ENCODE data around the gene ARID1B.

Gene ARID1B

GRCh38 chr6:157150076-157150475 is 372.9 kb downstream of the ARID1B start:
- no peak overlapping the region for H3K4me3 ChIP-seq (ENCODE audit: low read length)
- no peak overlapping the region for H2AFZ ChIP-seq (ENCODE audit: low read depth, low read length)
- peaks cover 29% of the 10 kb centered on the region for H3K36me3 ChIP-seq (ENCODE audit: insufficient read depth, low read length)
- no peaks in the 10 kb centered on the region for H3K27me3 ChIP-seq (ENCODE audit: insufficient read depth, low read length)
- peaks cover 12% of the 10 kb centered on the region for H3K4me1 ChIP-seq (ENCODE audit: insufficient read depth, low read length)
- H3K9me3 ChIP-seq (ENCODE audit: low read length), result no peaks in the 10 kb centered on the region

DNA sequence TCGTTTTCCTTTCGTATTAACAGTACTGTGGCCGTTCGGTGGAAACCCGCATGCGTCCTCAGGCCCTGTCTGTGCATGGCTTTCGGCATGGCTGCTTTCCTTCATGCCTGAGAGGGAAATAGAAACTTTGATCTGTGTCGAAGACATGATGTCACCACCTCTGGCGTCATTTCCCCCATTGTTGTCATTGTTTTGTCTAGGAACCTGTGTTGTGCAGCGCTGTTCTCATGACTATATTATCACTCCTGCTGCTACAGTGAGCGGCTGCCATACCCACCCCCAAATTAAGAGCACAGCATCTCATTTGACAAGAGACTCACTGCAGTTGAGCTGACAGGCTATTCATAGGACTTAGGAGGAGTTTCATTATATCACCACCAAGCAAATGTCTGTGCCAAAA is 373.9 kb downstream of the ARID1B start:
- Histone ChIP-seq H2AFZ (ENCODE audit: low read depth, low read length) (no peak overlapping the region), H3K36me3 (ENCODE audit: insufficient read depth, low read length) (peaks cover 31% of the 10 kb centered on the region), H3K9me3 (ENCODE audit: low read length) (no peaks in the 10 kb centered on the region), H3K4me3 (ENCODE audit: low read length) (no peak overlapping the region), H3K4me1 (ENCODE audit: insufficient read depth, low read length) (peaks cover 12% of the 10 kb centered on the region), H3K27me3 (ENCODE audit: insufficient read depth, low read length) (no peaks in the 10 kb centered on the region)

GRCh38 chr6:157151989-157152388 is 374.8 kb downstream of the ARID1B start:
- H3K9me3 ChIP-seq (ENCODE audit: low read length), result no peaks in the 10 kb centered on the region
- H2AFZ ChIP-seq (ENCODE audit: low read depth, low read length), result no peak overlapping the region
- peaks cover 12% of the 10 kb centered on the region for H3K4me1 ChIP-seq (ENCODE audit: insufficient read depth, low read length)
- peaks cover 37% of the 10 kb centered on the region for H3K36me3 ChIP-seq (ENCODE audit: insufficient read depth, low read length)
- no peak overlapping the region for H3K4me3 ChIP-seq (ENCODE audit: low read length)
- H3K27me3 ChIP-seq (ENCODE audit: insufficient read depth, low read length), result no peaks in the 10 kb centered on the region

DNA sequence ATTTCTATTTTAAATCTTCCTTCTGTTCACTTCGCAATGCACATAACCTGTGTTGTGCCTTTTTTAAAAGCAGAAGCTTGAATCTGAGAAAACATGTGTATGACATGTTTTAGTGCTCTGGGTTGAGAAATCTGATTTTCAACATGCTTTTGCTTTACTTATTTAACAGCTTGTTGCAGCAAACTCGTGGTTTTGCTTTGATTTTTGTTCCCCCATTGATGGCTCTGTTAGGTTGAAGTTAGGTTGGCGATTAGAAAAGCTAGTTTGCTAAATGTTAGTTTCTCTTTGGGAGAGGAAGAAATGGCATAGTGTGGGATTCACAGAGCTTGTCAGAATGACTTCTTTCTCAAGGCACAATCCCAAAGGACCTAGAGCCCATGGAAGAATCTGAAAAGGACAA is 375.4 kb downstream of the ARID1B start:
- H3K27me3 ChIP-seq (ENCODE audit: insufficient read depth, low read length), result no peaks in the 10 kb centered on the region
- no peak overlapping the region for H2AFZ ChIP-seq (ENCODE audit: low read depth, low read length)
- H3K36me3 ChIP-seq (ENCODE audit: insufficient read depth, low read length), result peaks cover 43% of the 10 kb centered on the region
- peaks cover 12% of the 10 kb centered on the region for H3K4me1 ChIP-seq (ENCODE audit: insufficient read depth, low read length)
- H3K9me3 ChIP-seq (ENCODE audit: low read length), result no peaks in the 10 kb centered on the region
- H3K4me3 ChIP-seq (ENCODE audit: low read length), result no peak overlapping the region

- peaks cover 27% of the 10 kb centered on the region for H3K36me3 ChIP-seq (ENCODE audit: insufficient read depth, low read length)
- H3K4me1 ChIP-seq (ENCODE audit: insufficient read depth, low read length), result peaks cover 4% of the 10 kb centered on the region
- no peaks in the 10 kb centered on the region for H3K27me3 ChIP-seq (ENCODE audit: insufficient read depth, low read length)
- no peaks in the 10 kb centered on the region for H3K9me3 ChIP-seq (ENCODE audit: low read length)
- no peak overlapping the region for H2AFZ ChIP-seq (ENCODE audit: low read depth, low read length)
- H3K4me3 ChIP-seq (ENCODE audit: low read length), result no peak overlapping the region
Measured at GRCh38 chr6:157155804-157156203, 378.6 kb downstream of the ARID1B start.

DNA sequence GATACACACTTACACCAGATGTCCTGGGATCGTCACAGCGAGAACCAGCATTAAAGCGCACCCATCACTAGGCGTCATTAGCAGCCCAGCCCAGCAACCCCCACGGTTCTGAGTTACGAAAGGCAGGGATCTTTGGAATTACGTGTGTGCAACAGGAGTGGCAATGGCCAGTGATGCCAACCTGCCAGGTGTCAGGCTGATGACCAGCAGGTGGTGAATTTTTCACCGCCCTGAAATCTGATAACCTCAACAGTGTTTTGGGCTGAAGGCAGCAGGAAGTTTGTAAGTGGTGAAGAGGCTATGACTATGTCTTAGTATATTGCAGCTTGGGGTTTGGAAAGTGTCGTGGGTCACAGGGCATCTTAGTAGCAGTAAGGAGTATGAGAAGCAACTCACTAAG is 380.1 kb downstream of the ARID1B start:
- Histone ChIP-seq H3K36me3 (ENCODE audit: insufficient read depth, low read length) (peaks cover 23% of the 10 kb centered on the region), H3K27me3 (ENCODE audit: insufficient read depth, low read length) (no peaks in the 10 kb centered on the region), H3K4me1 (ENCODE audit: insufficient read depth, low read length) (no peaks in the 10 kb centered on the region), H3K4me3 (ENCODE audit: low read length) (no peak overlapping the region), H3K9me3 (ENCODE audit: low read length) (no peaks in the 10 kb centered on the region), H2AFZ (ENCODE audit: low read depth, low read length) (no peak overlapping the region)

DNA sequence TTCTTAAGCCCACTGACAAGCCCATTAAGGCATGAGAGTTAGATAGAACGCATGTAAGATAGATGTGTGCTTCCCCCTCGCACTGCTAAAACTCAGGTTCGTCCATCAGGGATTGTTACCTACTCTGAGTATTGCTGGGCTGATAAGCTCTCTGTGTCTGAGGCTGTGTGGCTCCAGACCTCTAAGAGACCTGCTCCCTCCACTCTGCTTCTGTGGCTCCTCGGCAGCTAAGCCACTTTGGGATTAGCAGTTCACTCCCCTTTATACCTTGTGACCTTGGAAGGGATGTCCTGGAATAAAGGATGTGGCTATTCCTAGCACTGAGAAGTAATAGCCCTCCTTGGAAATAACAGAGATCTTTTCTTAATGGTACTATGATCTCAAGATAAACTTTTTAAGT is 381.3 kb downstream of the ARID1B start:
- Histone ChIP-seq H3K36me3 (ENCODE audit: insufficient read depth, low read length) (peaks cover 20% of the 10 kb centered on the region), H2AFZ (ENCODE audit: low read depth, low read length) (no peak overlapping the region), H3K4me1 (ENCODE audit: insufficient read depth, low read length) (no peaks in the 10 kb centered on the region), H3K27me3 (ENCODE audit: insufficient read depth, low read length) (no peaks in the 10 kb centered on the region), H3K9me3 (ENCODE audit: low read length) (no peaks in the 10 kb centered on the region), H3K4me3 (ENCODE audit: low read length) (no peak overlapping the region)

DNA sequence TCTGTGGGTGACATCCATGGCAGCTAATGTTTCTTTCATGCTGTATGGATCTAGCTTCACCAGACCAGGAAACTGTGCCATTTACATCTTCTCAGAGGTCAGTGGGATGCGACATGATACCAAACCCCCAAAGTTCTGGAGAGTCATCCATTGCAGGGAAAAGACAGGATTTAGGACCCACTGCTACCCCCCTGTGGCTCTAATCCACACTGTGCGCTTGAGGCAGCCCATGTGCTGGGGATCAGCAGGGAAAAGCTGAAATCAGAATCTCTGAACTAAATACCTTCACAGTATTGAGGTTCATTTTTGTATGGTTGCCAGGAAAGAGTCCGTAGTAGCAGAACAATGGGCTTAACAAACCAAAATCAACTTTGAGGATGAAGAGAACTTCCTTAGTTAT is 381.7 kb downstream of the ARID1B start:
- H3K36me3 ChIP-seq (ENCODE audit: insufficient read depth, low read length), result peaks cover 16% of the 10 kb centered on the region
- H3K4me1 ChIP-seq (ENCODE audit: insufficient read depth, low read length), result no peaks in the 10 kb centered on the region
- no peak overlapping the region for H3K4me3 ChIP-seq (ENCODE audit: low read length)
- H3K9me3 ChIP-seq (ENCODE audit: low read length), result no peaks in the 10 kb centered on the region
- H3K27me3 ChIP-seq (ENCODE audit: insufficient read depth, low read length), result no peaks in the 10 kb centered on the region
- H2AFZ ChIP-seq (ENCODE audit: low read depth, low read length), result no peak overlapping the region

GRCh38 chr6:157159348-157159747 is 382.2 kb downstream of the ARID1B start:
- Histone ChIP-seq H3K27me3 (ENCODE audit: insufficient read depth, low read length) (no peaks in the 10 kb centered on the region), H3K36me3 (ENCODE audit: insufficient read depth, low read length) (peaks cover 16% of the 10 kb centered on the region), H3K9me3 (ENCODE audit: low read length) (no peaks in the 10 kb centered on the region), H3K4me1 (ENCODE audit: insufficient read depth, low read length) (no peaks in the 10 kb centered on the region), H2AFZ (ENCODE audit: low read depth, low read length) (no peak overlapping the region), H3K4me3 (ENCODE audit: low read length) (no peak overlapping the region)

DNA sequence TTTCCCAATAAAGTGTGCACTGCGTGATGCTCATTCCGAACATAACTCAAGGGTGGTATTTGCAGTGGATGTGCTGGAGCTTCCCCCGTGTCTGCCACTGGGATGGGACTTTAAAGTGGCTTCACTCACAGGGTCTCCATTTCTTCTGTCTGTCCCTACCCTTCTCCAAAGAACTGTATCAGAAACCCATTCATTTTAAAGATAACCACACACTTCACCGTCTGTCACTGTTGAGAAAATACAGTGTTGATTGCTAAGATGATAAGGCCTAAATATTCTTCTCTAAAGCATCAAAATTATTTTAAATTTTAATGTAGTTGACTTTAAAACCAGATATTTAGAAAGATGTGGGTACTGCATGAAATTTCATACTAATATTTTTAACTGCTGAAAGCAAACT is 384.7 kb downstream of the ARID1B start:
- Histone ChIP-seq H3K27me3 (ENCODE audit: insufficient read depth, low read length) (no peaks in the 10 kb centered on the region), H3K4me3 (ENCODE audit: low read length) (no peak overlapping the region), H2AFZ (ENCODE audit: low read depth, low read length) (no peak overlapping the region), H3K9me3 (ENCODE audit: low read length) (no peaks in the 10 kb centered on the region), H3K4me1 (ENCODE audit: insufficient read depth, low read length) (no peaks in the 10 kb centered on the region), H3K36me3 (ENCODE audit: insufficient read depth, low read length) (peaks cover 12% of the 10 kb centered on the region)

- Histone ChIP-seq H2AFZ (ENCODE audit: low read depth, low read length) (no peak overlapping the region), H3K4me1 (ENCODE audit: insufficient read depth, low read length) (no peaks in the 10 kb centered on the region), H3K9me3 (ENCODE audit: low read length) (no peaks in the 10 kb centered on the region), H3K27me3 (ENCODE audit: insufficient read depth, low read length) (no peaks in the 10 kb centered on the region), H3K36me3 (ENCODE audit: insufficient read depth, low read length) (peaks cover 14% of the 10 kb centered on the region), H3K4me3 (ENCODE audit: low read length) (no peak overlapping the region)
Measured at GRCh38 chr6:157162766-157163433, 385.7 kb downstream of the ARID1B start.

DNA sequence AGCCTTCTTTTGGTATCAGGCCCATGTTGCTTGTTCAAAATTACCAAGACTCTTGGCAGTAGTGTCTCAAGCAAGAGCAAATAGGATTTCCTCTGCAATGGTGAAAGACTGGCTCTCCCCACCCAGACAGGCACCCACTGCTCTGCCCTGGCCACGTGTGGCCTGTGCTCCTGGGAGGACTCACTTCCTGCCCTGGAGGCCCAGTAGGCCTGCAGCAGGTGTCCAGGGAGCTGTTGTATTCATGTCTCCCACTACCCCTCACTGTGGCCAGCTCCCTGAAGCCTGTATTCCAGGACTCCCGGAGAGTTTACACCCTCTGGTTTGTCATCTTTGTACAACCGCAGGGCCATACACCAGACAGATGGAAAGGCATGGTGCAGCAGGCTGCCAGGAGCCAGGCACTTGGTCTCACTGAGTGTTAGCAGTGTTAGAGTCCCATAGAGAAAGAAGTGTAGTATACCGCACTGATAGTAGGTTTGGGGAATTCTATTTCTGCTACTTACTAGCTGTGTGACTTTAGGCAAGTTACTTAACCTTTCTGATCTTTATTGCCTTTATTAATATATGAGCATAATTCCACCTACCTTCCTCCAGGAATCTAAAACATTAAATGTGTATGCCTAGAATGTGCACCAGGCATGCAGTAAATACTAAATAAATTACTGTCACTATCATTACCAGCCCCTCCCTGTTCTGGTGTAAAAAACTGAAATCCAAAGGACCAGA is 386.4 kb downstream of the ARID1B start:
- no peaks in the 10 kb centered on the region for H3K9me3 ChIP-seq (ENCODE audit: low read length)
- H2AFZ ChIP-seq (ENCODE audit: low read depth, low read length), result no peak overlapping the region
- H3K4me1 ChIP-seq (ENCODE audit: insufficient read depth, low read length), result no peaks in the 10 kb centered on the region
- H3K4me3 ChIP-seq (ENCODE audit: low read length), result no peak overlapping the region
- H3K36me3 ChIP-seq (ENCODE audit: insufficient read depth, low read length), result peaks cover 21% of the 10 kb centered on the region
- no peaks in the 10 kb centered on the region for H3K27me3 ChIP-seq (ENCODE audit: insufficient read depth, low read length)

DNA sequence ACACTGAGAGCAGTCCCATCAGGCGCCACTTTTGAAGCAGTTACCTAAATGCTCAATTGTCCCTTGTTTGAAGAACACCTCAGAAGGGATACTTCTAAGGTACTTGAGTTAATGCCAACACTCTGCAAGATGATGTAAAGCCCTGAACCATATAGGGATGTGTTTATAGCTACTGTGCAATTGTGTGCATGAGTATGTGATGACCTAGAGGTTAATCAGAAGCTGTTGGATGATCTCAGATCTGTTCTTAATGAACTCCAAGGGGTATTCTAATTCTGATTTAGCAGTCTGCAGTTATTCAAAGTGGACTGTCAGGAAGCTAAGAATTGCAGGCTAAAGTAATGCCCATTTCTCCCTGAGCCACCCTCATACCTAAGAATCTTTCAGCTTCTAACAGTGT is 387.8 kb downstream of the ARID1B start:
- Histone ChIP-seq H3K36me3 (ENCODE audit: insufficient read depth, low read length) (peaks cover 28% of the 10 kb centered on the region), H3K27me3 (ENCODE audit: insufficient read depth, low read length) (no peaks in the 10 kb centered on the region), H2AFZ (ENCODE audit: low read depth, low read length) (no peak overlapping the region), H3K4me3 (ENCODE audit: low read length) (no peak overlapping the region), H3K9me3 (ENCODE audit: low read length) (no peaks in the 10 kb centered on the region), H3K4me1 (ENCODE audit: insufficient read depth, low read length) (no peaks in the 10 kb centered on the region)

- Histone ChIP-seq H3K4me1 (ENCODE audit: insufficient read depth, low read length) (peaks cover under 1% of the 10 kb centered on the region), H3K36me3 (ENCODE audit: insufficient read depth, low read length) (peaks cover 28% of the 10 kb centered on the region), H2AFZ (ENCODE audit: low read depth, low read length) (no peak overlapping the region), H3K4me3 (ENCODE audit: low read length) (no peak overlapping the region), H3K27me3 (ENCODE audit: insufficient read depth, low read length) (no peaks in the 10 kb centered on the region), H3K9me3 (ENCODE audit: low read length) (no peaks in the 10 kb centered on the region)
Measured at GRCh38 chr6:157166784-157167183, 389.6 kb downstream of the ARID1B start.
